ENCODE results near the gene PRKG1.

Gene PRKG1

GRCh38 chr10:51861051-51861450 is 786.8 kb downstream of the PRKG1 start:
- DNase-seq: no peak

- DNase-seq: no peak
These were observed 787.4 kb downstream of the PRKG1 start for GRCh38 chr10:51861731-51862130.

- DNase-seq: no peak
These were observed 787.9 kb downstream of the PRKG1 start for GRCh38 chr10:51862149-51862548.

GRCh38 chr10:51867956-51868355 is 793.7 kb downstream of the PRKG1 start:
- peak; percentile 64 for DNase-seq

- DNase-seq: no peak
These were observed 799.8 kb downstream of the PRKG1 start for GRCh38 chr10:51874131-51874530.

GRCh38 chr10:51875610-51876009 is 801.3 kb downstream of the PRKG1 start:
- no peak for DNase-seq

- DNase-seq: no peak
These were observed 802.2 kb downstream of the PRKG1 start for GRCh38 chr10:51876503-51876902.

GRCh38 chr10:51876979-51877378 is 802.7 kb downstream of the PRKG1 start:
- no peak for DNase-seq

- no peak for DNase-seq
These were observed 803.3 kb downstream of the PRKG1 start for GRCh38 chr10:51877636-51878035.

- DNase-seq: no peak
These were observed 804.4 kb downstream of the PRKG1 start for GRCh38 chr10:51878695-51879094.

- peak; percentile 92 for DNase-seq
These were observed 805.0 kb downstream of the PRKG1 start for GRCh38 chr10:51879238-51879637.

- no peak for DNase-seq
These were observed 806.9 kb downstream of the PRKG1 start for GRCh38 chr10:51881213-51881612.

GRCh38 chr10:51886438-51887068 is 812.3 kb downstream of the PRKG1 start:
- no peak for DNase-seq

- DNase-seq: no peak
These were observed 814.0 kb downstream of the PRKG1 start for GRCh38 chr10:51888263-51888662.

- DNase-seq: no peak
These were observed 818.0 kb downstream of the PRKG1 start for GRCh38 chr10:51892313-51892712.

GRCh38 chr10:51892965-51893658 is 818.8 kb downstream of the PRKG1 start:
- peak; percentile 22 for DNase-seq

GRCh38 chr10:51894771-51895578 is 820.7 kb downstream of the PRKG1 start:
- peak; percentile 77 for DNase-seq

- DNase-seq: no peak
These were observed 822.6 kb downstream of the PRKG1 start for GRCh38 chr10:51896849-51897248.

GRCh38 chr10:51897560-51897959 is 823.3 kb downstream of the PRKG1 start:
- no peak for DNase-seq

- DNase-seq: no peak
These were observed 825.9 kb downstream of the PRKG1 start for GRCh38 chr10:51900180-51900579.

GRCh38 chr10:51903675-51904074 is 829.4 kb downstream of the PRKG1 start:
- no peak for DNase-seq

- no peak for DNase-seq
These were observed 830.7 kb downstream of the PRKG1 start for GRCh38 chr10:51905032-51905431.

GRCh38 chr10:51907361-51907760 is 833.1 kb downstream of the PRKG1 start:
- DNase-seq: no peak

- no peak for DNase-seq
These were observed 835.9 kb downstream of the PRKG1 start for GRCh38 chr10:51910189-51910588.
